ENCODE data around the gene SPATA31C1. TPM values are rescaled to one million over a fixed set of nuclear protein-coding genes. Genes with fewer than 3 reads are reported as not detected.

Gene SPATA31C1
- total and polyA plus RNA-seq, 2 of the 13 experiments (the other 11 are each of a cell fraction or from before 2014, with no cell fraction given), result not detected

- TF ChIP-seq ZBTB33 (CRISPR knock-in tag; IDR thresholded peaks at IDR 0.05) (peak; percentile 70), ZNF792 (CRISPR knock-in tag; IDR thresholded peaks at IDR 0.05) (no peak), ZBTB7B (CRISPR knock-in tag; IDR thresholded peaks at IDR 0.05) (no peak), TAF15 (IDR thresholded peaks at IDR 0.05; ENCODE audit: low read depth, low read length, poor library complexity, severe bottlenecking) (no peak), ZFAT (CRISPR knock-in tag; conservative IDR thresholded peaks at IDR 0.05) (no peak), ZHX2 (IDR thresholded peaks at IDR 0.05; ENCODE audit: low read depth) (0 out of 2 replicates have a peak, but pooled peaks have one; percentile 40), ZHX2 (CRISPR knock-in tag; IDR thresholded peaks at IDR 0.05; ENCODE audit: borderline replicate concordance) (no peak), HOXA3 (CRISPR knock-in tag; IDR thresholded peaks at IDR 0.05) (0 out of 2 replicates have a peak, but pooled peaks have one; percentile 64)
These were observed 8.3 kb upstream of the SPATA31C1 start (continued) for GRCh38 chr9:87909310-87910041.
